Ishikawa (cell line): Measurements from ENCODE around the gene HLA-DQB2.

Source experiments
- CREB1 ChIP-seq: IDR thresholded peaks from 2 replicates; pipeline ENCODE4 v1.6.1; 2012; ENCODE audit warnings: low read depth
- EGR1 ChIP-seq: IDR thresholded peaks from 2 replicates; pipeline ENCODE4 v1.6.1; 2012
- EP300 ChIP-seq: IDR thresholded peaks from 2 replicates; pipeline ENCODE4 v1.6.1; 2012; ENCODE audit warnings: borderline replicate concordance
- NFIC ChIP-seq: IDR thresholded peaks from 2 replicates; pipeline ENCODE4 v1.6.1; 2012
- TEAD4 ChIP-seq: IDR thresholded peaks from 2 replicates; pipeline ENCODE4 v1.6.1; 2012
- YY1 ChIP-seq: IDR thresholded peaks from 2 replicates; pipeline ENCODE4 v1.6.1; 2012; ENCODE audit warnings: low read depth
- TF ChIP-seq, protein P1 (sequence below): IDR thresholded peaks from 2 replicates; pipeline ENCODE4 v1.6.1; 2012

DNA sequence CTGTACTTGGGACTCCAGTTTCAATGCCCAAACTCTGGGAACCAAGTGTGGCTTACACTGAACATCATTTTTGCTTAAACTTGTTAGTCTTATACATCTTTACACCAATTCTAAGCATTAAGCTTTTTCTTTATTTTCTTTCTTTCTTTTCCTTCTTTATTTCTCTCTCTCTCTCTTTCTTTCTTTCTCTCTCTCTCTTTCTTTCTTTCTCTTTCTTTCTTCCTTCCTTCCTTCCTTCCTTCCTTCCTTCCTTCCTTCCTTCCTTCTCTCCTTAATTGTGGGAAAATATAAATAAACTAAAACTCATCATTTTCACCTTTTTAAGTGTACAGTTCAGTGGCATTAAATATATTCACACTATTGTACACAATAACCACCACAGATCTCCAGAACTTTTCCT is 53.7 kb downstream of the HLA-DQB2 start:
- no peak for TF ChIP-seq TEAD4
- TF ChIP-seq EGR1, result no peak
- TF ChIP-seq, protein P1, sequence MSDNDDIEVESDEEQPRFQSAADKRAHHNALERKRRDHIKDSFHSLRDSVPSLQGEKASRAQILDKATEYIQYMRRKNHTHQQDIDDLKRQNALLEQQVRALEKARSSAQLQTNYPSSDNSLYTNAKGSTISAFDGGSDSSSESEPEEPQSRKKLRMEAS, result no peak
- TF ChIP-seq CREB1, result no peak
- no peak for TF ChIP-seq EP300
- TF ChIP-seq NFIC, result no peak
- TF ChIP-seq YY1, result no peak
